Mesothelial cell of epicardium (in vitro differentiated cells): ENCODE results near the gene CPN1. TPM values are rescaled to one million over a fixed set of nuclear protein-coding genes. Genes with fewer than 3 reads are reported as not detected.
"Not testable (repeated sequence)": the region's sequence is repeated elsewhere in the genome, so short reads cannot be mapped to it uniquely, and the experiment has no call there.

ENCODE experiments used
- DNase-seq, 2 experiments: peaks; one replicate each; pipeline ENCODE4 v3.0.0; 2021; ENCODE audit warnings: low spot score in 2 of 2; ENCODE audit not compliant: unreplicated experiment in 2 of 2
- H3K27ac Mint-ChIP-seq: 2 replicates; pipeline ENCODE4 v1.8.0; 2021; ENCODE audit warnings: mixed read lengths
- H3K27me3 Mint-ChIP-seq: 2 replicates; pipeline ENCODE4 v1.8.0; 2021; ENCODE audit warnings: low read depth, mixed read lengths
- H3K36me3 Mint-ChIP-seq: 2 replicates; pipeline ENCODE4 v1.8.0; 2021; ENCODE audit warnings: mixed read lengths
- H3K4me1 Mint-ChIP-seq: 2 replicates; pipeline ENCODE4 v1.8.0; 2021; ENCODE audit warnings: mixed read lengths
- H3K4me3 Mint-ChIP-seq: 2 replicates; pipeline ENCODE4 v1.8.0; 2021; ENCODE audit warnings: mild to moderate bottlenecking, moderate library complexity, mixed read lengths
- H3K9me3 Mint-ChIP-seq: 2 replicates; pipeline ENCODE4 v1.8.0; 2021; ENCODE audit warnings: mixed read lengths
- CTCF ChIP-seq: fragments of 200-600 bp; sonication (generic); IDR thresholded peaks from one replicate; pipeline ENCODE4 v1.5.0; 2021; ENCODE audit warnings: antibody characterized with exemption; ENCODE audit not compliant: unreplicated experiment
- total RNA-seq: library from RNA; stranded (reverse); gene quantifications from 3 replicates; pipeline ENCODE4 v1.2.1, GENCODE V29; 2021

Gene CPN1
- total RNA-seq, 1 donor from 2014 or later: not detected

- Mint-ChIP-seq H3K27ac (no peak overlapping the region), H3K4me1 (no peaks in the 10 kb centered on the region), H3K4me3 (no peak overlapping the region), H3K36me3 (no peaks in the 10 kb centered on the region), H3K9me3 (peaks cover 5% of the 10 kb centered on the region), H3K27me3 (peaks cover 37% of the 10 kb centered on the region)
- no peak for DNase-seq
- no peak for TF ChIP-seq CTCF
Measured at GRCh38 chr10:100089241-100089640, 7.6 kb upstream of the CPN1 start.

DNA sequence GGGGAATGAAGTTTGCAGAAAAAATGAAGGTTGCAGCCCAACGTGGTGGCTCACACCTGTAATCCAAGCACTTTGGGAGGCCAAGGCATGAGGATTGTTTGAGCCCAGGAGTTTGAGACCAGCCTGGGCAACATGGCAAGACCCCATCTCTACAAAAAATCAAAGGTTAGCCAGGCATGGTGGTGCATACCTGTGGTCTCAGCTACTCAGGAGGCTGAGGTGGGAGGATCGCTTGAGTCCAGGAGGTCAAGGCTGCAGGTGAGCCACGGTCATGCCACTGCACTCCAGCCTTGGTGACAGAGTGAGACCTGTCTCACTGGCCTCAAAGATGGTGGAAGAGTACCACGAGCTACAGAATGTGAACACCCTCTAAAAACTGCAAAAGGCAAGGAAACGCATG lies 5.0 kb upstream of the CPN1 start:
- not testable (repeated sequence) for H3K27ac Mint-ChIP-seq, H3K4me3 Mint-ChIP-seq, DNase-seq, H3K4me1 Mint-ChIP-seq, H3K36me3 Mint-ChIP-seq, H3K9me3 Mint-ChIP-seq
- H3K27me3 Mint-ChIP-seq: peaks cover 45% of the 10 kb centered on the region

GRCh38 chr10:100085596-100085995 lies 3.9 kb upstream of the CPN1 start:
- Mint-ChIP-seq H3K36me3 (no peaks in the 10 kb centered on the region), H3K4me1 (no peaks in the 10 kb centered on the region), H3K27me3 (peaks cover 45% of the 10 kb centered on the region), H3K27ac (no peak overlapping the region), H3K9me3 (no peaks in the 10 kb centered on the region), H3K4me3 (no peak overlapping the region)
- TF ChIP-seq CTCF: no peak
- no peak for DNase-seq

DNA sequence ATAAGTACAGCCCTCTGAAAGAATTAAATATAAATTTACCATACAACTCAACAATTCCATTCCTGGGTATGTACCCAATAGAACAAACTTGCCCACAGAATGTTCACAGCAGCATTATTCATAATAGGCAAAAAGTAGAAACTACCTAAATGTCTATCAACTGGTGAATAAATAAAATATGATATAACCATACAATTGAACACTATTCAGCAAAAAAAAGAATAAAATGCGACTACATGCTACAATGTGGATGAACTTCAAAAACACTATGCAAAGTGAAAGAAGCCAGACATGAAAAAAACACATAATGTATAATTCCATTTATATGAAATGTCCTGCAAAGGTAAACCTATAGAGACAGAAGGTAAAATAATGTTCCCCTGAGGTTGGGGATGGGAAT lies 2.0 kb upstream of the CPN1 start:
- Mint-ChIP-seq H3K27me3 (peaks cover 39% of the 10 kb centered on the region), H3K4me1 (no peaks in the 10 kb centered on the region), H3K36me3 (no peaks in the 10 kb centered on the region), H3K4me3 (no peak overlapping the region), H3K9me3 (no peaks in the 10 kb centered on the region), H3K27ac (no peak overlapping the region)
- no peak for DNase-seq
- TF ChIP-seq CTCF: no peak

DNA sequence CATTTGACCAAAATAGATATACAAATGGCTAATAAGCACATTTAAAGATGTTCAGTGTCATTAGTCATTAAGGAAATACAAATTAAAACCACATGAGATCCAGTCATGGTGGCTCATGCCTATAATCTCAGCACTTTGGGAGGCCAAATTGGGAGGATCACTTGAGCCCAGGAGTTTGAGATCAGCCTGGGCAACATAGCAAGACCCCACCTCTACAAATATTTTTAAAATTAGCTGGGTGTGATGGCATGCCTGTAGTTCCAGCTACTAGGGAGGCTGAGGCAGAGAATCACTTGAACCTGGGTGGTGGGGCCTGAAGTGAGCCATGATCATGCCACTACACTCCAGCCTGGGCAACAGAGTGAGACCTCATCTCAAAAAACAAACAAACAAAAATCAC lies 607 bp upstream of the CPN1 start:
- H3K27ac Mint-ChIP-seq, H3K36me3 Mint-ChIP-seq, H3K9me3 Mint-ChIP-seq, H3K4me3 Mint-ChIP-seq, DNase-seq, H3K4me1 Mint-ChIP-seq: not testable (repeated sequence)
- H3K27me3 Mint-ChIP-seq: peaks cover 30% of the 10 kb centered on the region

GRCh38 chr10:100076750-100077149 lies 4.9 kb downstream of the CPN1 start:
- no peak for TF ChIP-seq CTCF
- Mint-ChIP-seq H3K27ac (no peak overlapping the region), H3K9me3 (no peaks in the 10 kb centered on the region), H3K4me3 (no peak overlapping the region), H3K27me3 (peaks cover 8% of the 10 kb centered on the region), H3K4me1 (no peaks in the 10 kb centered on the region), H3K36me3 (no peaks in the 10 kb centered on the region)
- DNase-seq: no peak

DNA sequence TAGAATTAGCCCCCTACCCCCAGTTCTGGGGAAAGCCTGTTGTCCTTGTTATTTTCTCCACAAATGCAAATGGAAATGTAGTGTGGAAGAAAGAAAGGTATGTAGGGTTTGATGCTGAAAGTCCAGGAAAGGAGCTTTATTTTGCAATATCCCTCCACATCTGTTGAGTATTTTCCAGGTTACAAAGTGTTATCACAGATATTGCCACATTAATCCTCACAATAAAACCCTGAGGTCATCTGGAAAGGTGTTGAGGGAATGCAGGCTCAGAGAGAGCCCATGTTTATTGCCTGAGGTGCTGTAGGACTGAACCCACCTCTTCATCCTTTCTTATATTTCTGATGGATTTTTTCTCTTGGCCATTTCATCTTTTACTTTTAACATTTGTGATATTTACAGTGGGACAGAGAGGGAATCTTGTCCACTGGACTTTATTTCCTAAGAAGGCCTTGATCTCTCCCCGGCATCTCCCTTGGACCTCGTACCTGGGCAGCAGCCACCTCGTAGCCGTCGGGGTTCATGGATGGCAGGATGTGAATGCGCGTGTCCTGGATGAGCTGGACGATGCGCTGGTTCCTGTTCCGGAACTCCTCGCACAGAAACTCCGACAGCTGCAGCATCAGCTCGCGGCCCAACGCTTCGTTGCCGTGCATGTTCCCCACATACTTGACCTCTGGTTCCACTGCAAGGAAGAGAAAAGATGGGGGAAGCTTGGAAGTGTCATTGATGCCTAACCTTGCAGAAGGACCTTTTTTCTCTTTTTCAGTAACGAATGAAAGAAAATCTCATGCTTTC lies 6.0 kb downstream of the CPN1 start:
- no peak for TF ChIP-seq CTCF
- no peak for DNase-seq
- H3K4me1 Mint-ChIP-seq: no peaks in the 10 kb centered on the region
- no peaks in the 10 kb centered on the region for H3K36me3 Mint-ChIP-seq
- H3K4me3 Mint-ChIP-seq: no peak overlapping the region
- peaks cover 6% of the 10 kb centered on the region for H3K27me3 Mint-ChIP-seq
- no peaks in the 10 kb centered on the region for H3K9me3 Mint-ChIP-seq
- no peak overlapping the region for H3K27ac Mint-ChIP-seq
